HG03095 (cell line): ENCODE data around the gene RHOJ.

Experiments used
- ATAC-seq: cut with Tn5 transposase; IDR thresholded peaks from one replicate; pipeline ENCODE4 v1.9.1; 2021; ENCODE audit warnings: moderate library complexity; ENCODE audit not compliant: unreplicated experiment

The RHOJ gene

DNA sequence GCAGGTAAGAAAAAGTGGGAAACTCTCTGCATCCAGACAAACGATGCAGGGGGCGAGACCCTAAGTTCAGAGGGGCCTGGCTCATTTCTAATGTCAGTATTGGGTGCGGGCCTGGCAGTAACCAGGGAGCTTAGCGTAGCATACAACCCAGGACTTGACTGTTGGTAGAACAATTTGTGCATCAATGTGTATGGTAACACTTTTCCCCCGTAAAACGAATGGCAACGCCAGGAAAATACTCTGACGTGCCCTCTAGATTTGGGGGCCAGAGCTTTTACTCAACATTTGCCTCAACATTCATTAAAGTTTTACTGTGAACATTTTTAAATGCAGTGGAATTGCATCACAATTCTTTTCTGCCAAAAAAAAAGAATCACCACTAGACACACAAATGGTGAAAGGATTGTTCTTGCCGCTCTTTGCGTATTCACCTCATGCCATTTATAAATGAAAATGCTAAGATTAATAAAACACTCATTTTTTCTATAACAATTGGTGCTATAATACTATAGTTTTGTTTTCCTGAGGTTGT is 867 bp downstream of the RHOJ start:
- ATAC-seq, result no peak

DNA sequence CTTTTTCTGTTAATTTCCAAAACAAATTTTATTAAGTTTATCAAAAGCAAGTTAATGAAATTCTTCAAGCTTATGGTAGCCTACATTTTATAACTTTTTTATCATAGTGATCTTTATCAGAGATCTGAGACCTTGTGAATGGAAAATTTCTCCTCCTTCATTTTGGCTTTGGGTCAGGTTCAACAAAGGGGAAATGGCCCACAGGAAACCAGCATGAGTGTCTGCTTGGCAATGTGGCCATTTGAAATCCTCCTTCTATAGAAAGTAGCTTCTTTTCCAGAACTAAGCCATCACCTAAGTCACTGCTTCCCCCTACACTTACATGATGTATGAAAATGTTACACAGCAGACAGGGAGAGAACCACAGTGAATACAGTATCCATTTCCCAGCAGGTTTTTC is 1.6 kb downstream of the RHOJ start:
- ATAC-seq, result no peak

DNA sequence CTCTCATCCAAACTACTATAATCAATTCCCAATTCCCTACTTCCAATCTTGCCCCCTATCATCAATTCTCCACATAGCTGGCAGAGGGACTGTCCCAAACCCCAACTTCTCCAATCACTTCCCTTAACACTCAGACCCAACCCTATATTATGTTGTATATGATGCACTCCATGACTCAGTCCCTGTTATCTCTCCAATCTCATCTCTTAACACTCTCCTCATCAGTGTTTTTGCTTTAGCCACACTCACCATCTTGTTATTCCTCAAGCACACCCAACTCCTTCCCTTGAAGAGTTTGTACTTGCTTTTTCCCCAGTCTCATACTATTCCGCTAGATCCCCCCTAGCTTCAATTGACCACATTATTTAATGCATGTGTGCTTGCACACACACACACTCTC is 4.9 kb downstream of the RHOJ start:
- ATAC-seq, result no peak

DNA sequence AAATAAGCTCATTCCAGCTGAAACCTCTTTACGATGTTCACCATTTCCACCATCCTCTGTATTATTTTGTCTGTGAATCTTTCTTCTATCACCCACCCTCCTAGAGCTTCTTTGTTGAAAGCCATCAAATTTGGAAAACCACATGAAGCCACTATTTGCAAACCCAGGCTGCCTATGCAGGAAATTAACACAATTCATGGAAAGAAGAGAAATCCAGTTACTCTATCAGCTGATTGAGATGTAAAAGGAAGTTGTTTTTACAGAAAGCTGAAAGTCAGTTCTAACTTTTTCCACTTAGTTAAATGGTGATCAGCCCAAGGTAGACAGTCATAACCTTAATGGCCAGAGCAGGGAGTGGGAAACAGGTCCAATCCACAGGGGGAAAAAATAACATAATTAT is 6.6 kb downstream of the RHOJ start:
- ATAC-seq, result no peak

DNA sequence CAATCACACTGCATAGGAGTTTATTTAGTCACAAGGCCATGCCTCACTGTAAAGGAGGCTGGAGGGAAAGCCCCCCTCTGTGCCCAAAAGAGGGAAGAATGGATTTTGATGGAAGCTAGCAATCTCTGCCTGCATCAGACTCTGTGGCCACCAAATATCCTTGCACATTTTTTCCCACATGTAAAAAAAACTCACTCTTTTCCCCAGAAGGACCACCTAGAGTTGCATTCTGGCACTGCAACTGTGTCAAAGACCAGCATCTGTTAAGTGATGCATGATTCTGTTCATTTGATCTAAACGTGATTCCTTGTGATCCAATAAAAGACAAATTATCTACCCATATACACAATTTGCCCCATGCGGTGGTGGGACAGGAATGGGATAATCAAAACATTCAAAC is 8.0 kb downstream of the RHOJ start:
- ATAC-seq, result no peak

DNA sequence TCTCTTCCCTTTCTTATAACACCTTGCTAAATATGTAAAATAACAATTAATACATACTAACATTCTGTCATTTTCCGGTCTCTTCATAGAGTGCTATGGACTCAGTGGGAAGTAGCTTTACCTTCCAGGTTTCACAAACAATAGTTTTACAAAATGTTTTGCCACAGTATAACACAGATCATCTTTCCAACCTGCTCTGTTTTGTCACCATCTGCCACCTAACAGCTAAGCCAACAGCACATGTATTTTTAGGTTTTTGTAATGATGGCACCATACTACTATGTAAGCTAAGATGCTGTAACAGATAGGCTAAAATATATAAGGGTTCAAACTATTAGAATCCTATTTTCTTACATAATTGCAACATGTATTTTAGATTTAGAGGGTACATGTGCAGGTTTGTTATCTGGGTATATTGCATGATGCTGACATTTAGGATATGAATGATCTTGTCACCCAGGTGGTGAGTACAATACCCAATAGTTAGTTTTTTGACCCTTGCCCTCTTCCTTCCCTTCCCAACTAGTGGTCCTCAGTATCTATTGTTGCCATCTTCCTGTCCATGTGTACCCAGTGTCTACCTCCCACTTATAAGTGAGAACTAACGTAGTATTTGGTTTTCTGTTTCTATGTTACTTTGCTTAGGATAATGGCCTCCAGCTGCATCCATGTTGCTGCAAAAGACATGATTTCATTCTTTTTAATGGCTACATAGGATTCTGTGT is 8.7 kb downstream of the RHOJ start:
- no peak for ATAC-seq

DNA sequence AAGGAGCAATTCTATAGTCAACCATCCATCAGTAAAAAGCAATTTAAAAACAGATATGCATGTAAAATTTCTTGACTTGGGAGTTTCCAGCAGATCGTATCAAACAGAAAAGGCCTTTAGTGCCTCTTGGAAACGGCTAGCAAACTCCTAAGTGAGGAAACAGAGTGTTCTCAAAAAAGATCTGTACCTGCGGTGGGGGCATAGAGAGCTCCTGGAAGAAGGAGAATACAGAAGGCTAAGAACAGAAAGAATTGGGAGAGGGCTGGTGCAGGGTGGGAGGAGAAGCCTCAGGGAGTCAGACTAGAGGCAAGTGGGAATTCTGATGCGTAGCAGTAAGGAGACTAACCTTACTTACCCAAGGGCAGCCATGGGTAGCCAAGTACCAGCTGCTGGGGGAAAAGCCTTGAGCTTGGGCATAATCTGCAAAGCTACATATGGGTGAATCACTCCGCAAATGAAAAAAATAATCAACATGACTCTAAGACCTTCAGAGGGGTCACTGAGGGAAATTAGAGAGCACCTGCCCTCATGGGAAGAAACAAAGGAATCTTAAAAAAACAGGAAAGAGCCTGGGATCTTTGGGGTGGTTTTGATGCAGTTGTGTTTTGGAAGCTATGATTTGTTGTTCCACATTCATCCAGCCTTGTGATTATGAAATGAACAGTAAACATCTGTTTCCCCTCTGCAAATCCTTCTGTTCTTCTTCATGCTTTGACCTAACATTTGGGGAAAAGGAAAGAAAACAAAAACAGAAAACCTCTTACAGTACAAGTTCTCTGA is 10.4 kb downstream of the RHOJ start:
- no peak for ATAC-seq

DNA sequence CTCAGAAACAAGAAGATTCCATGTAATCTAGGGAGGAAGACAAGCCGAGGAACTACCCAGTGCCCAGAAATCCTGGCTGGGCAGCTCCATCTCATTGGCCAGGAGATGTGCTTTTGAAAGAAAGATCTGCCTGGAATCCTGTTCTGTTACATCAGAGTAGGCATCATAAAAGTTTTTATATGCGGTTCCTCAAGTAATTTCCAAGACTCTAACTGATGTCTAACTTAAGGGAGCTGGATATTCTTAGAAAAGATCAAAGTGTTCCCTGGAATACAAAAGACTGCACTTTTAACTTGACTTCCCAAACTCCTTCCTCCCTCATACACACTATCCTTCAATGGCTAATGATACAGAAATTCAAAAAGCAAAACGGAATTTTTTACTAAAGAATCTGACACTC is 16.3 kb downstream of the RHOJ start:
- ATAC-seq, result no peak

DNA sequence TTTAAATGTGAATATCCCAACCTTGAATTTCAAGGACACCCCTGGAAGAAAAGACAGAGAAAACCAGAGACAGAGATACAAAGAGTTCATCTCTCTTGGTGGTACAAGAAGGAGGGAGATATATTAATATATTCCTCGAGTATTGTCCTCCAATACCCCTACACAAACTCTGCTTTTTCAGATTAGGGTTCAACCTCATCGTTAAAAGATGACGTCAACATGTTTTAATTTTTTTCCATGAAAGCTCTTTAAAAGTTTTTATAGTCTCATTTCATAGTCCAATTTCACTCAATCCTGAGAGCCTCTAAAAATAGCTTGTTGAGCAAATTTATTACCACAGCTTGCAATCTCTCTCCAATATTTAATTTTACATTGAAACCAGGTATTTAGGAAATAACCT is 19.4 kb downstream of the RHOJ start:
- no peak for ATAC-seq

DNA sequence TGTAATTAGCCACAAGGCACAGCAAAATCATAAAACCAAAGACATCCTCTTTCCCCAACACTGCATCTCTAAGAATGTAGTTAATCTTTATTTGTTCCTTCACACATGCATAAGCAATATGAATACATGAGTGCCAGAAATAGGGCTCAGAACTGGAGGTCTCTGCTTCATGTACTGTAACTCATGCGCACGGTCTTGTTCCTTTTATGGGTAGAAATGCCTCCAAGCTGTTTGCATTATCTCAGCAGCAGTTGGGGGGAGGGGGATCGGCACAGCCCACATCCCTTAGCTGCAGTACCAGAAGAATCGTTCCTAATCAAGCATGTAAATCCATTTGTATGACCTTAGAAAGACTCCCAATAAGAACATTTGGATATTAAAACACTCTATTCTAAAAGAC is 20.0 kb downstream of the RHOJ start:
- no peak for ATAC-seq

DNA sequence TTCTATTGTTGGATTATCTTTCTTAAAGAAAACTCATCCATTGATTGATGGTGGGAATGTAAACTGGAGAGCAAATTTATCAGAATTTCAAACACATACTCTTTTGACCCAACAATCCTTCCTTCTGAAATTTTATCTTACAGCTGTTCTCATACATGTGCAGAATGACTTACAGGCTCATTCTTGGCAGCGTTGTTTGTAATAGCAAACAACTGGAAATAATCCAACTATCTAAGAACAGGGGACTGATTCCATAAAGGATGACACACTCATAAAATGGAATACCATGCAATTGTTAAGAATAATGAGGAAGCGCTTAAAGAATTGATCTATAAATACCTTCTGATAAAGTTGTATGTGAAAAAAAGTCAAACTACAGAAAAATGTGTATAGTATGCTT is 24.0 kb downstream of the RHOJ start:
- no peak for ATAC-seq

DNA sequence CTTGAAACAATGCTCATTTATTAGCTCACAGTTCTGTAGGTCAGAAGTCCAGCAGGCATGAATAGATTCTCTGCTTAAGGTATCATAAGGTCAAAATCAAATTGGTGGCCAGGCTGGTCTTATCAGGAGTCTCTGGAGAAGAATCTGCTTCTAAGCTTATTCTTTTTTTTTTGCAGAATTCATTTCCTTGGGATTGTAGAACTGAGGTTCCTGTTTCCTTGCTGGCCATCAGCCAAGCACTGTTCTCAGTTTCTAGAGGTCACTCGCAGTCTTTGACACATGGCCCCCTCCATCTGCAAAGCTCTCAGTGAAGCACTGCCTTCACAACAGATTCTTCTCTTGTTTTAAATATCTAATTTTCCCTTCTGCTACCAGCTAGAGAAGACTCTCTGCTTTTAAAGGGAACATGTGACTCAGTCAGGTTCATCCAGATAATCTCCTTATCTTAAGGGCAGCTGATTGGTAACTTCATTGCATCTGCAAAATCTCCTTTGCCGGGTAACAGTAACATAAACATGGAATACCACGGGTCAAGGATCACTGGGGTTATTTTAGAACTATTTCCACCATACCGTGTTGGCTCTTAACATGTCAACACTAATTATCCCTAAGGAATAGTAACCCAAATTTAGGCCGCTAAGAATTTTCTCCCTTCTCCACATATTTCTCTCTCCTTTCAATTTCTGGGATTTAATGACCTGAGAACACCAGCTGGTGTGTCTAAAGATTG is 25.3 kb downstream of the RHOJ start:
- no peak for ATAC-seq

DNA sequence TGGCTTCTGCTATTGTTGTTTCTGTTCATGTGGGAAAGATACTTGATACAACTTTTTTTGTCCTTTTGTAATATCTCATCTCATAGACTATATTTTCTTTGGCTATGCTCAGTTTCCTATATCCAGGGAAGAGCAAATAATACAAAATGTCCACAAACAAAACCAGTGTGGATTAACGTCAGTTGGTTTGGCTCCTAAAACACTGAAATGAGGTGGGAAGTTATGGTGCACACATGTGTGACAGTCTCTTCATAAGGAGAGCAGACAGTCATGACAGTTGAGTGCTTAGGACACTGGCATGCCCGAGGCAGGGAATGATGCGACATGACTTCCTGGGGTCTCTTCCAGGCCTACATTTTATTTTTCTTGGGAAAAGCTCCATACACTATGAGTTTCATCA is 27.5 kb downstream of the RHOJ start:
- ATAC-seq, result no peak

DNA sequence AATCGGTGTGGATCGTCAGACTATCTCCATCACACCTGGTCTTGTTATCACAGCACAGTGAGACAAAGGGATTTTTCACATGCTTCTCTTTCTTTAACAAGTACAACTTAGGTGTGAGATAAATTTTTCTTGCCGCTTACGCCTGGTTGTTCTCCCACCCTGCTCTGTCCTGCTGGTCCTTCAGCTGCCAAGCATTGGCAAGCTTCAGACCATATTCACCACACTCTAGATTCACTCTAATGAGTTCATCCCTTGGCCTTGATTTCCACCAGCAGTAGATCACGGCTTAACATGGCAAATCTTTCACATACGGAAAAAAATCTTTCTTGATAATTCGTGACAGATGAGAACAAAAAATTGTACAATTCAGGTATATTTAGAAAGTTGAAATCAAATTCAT is 33.5 kb downstream of the RHOJ start:
- no peak for ATAC-seq

DNA sequence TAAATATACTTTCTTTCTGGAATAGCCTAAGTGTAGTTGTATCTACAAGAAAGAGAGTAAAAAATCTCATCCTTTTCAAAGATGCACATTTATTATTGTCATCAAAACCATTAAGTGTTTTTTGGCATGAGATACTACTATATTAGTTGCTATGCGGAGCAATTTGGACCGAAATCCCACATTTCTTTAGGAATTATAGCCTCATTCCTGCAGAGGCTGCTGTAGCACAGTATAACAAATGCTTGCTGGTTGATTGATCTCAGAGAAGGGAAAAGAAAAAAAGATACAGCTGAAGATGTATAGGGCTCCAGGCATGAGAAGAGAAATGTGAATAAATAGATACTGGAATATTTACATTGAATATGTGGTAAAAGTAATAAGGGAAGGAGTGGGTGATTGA is 36.0 kb downstream of the RHOJ start:
- no peak for ATAC-seq

DNA sequence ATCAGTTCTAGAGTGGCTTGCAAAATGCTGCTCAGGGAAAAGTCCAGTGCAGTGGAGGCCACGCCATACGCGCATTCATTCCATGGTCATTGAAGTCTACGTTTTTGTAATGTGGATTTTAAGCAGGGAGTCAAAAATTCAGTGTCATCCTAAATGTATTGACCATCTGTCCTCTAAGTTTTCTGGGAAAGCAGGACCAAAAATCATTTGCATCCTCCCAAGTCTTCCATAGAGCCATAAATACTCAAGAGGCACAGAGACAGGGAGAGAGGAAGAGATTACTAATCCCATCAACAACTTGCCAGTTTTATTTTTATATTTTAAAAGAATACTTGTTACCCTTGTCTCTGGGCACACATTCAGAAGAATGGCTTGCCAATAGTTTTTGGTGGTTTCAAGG is 36.9 kb downstream of the RHOJ start:
- no peak for ATAC-seq

DNA sequence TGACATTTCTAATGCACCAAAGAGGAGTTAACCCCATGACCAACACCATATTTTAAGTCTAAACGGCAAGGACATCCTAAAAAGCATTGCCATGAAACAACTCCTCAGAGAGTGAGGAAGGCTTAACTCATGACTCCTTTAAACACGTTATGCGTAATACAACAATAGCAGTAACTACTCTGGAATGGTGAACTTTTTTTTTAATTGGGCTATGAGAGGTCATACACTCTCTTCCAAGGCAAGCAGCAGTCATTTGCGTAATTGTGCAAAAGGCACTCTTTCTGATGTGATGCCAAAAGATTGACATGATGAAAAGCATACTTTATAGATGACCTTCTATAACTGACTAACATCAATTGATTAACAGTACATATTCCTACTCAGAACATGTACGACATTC is 39.4 kb downstream of the RHOJ start:
- ATAC-seq, result no peak

DNA sequence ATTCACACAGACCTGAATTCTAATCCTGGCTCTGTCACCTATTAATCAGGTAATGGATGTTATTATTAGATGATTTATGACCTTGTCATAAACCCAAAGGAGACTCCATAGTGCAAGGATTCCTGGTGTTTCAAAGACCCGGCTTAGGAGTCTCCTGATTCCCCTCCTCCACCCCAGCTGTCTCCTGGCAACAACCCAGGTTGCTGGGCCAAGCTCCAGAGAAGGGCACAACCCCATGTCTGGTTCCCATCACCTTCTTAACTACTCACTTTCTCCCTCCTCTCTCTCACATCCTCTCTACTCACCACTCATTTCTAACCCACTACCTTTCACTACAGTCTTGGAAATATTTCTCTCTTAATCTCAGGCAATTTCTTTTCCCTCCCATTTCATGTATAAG is 41.6 kb downstream of the RHOJ start:
- no peak for ATAC-seq

DNA sequence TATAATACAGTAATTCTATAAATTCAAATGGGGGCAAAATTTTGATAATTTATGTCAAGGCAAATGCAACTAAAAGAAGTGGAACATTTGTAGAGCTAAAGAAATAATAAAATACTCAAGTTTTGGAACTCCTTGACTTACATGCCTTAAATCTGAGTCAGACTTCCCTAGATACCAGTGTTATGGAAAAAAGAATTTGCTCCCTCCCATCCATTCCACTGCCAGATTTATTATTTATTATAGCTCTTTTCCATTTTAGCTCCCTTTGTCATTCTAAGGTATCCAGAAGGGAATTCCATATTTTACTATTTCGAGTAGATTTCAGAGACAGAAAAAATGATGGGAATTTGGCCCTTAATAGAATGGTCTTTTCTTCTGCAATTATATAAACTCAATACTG is 44.0 kb downstream of the RHOJ start:
- ATAC-seq, result no peak

DNA sequence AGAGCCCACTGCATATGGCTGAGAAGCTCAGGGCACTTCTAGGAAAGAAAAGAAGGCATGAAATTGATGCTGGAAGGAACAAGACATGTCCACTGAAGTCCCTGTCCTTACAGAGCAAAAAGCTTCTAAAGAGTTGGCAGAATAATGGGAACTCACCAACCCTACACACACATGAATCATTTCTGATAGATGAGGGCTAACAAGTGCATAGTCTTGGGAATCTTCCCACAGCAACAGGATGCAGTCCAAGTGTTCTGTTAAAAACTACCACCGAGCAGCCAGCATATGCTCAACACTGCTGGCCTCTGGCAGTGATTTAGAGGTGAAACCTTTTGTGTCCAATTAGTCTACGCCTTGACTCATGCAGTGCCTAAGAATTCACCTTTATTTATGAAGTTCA is 44.8 kb downstream of the RHOJ start:
- ATAC-seq, result no peak

DNA sequence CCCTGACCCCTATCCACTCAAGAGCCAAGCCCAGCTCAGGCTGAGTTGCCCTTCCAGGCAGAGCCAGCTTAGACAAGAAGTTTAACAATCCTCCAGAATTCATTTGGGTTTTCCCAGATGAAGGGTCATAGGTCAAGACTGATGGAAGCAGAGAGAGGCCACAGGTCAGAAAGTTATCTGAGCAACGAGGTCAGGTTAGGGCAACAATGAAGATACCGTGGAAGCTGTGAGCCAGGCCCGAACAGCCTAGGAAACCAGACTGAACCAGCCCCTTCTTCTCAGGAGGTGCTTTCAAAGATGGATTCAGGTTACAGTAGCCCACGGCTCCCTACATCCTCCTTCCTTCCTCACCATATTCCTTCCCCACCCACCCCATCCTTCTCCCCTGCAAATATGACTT is 53.1 kb downstream of the RHOJ start:
- ATAC-seq, result no peak

DNA sequence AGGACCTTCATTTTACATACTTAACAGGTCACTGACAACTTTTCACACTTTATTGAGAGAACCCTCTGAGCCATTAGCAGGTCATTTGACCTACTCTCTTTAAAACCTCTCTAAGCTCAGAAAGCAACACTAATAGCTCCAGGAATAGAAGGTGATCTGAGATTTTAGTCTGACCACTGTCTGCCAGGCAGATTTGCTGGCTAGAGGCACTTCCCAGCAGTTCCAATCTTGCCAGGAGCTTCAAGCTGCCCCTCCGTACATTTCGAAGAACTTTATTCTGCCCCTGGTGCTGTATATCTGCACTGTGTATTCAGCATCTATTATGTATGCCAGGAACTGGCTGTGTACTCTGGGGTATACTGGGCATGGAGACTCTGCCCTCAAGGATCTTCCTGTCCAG is 58.2 kb downstream of the RHOJ start:
- ATAC-seq, result no peak
